Lung (tissue), 12 donors: ENCODE data around the gene ACIN1. TPM values are rescaled to one million over a fixed set of nuclear protein-coding genes. Genes with fewer than 3 reads are reported as not detected.

Source experiments
- ATAC-seq: fragments of 200-7000 bp; cut with Tn5 transposase; one replicate; pipeline ENCODE4 v1.9.1; 2020; ENCODE audit warnings: moderate number of reproducible peaks; ENCODE audit not compliant: insufficient read depth, low FRiP score
- DNase-seq, 3 donors: peaks; one replicate each; pipeline ENCODE4 v3.0.0-alpha.2; 2013 to 2017
- H3K27ac ChIP-seq, 2 donors: one replicate each; pipeline ENCODE4 v1.5.1; 2013; ENCODE audit warnings: mild to moderate bottlenecking in 2 of 2, moderate library complexity in 2 of 2, control low read depth in 1 of 2, inconsistent platforms in 1 of 2, low read depth in 1 of 2, low read length in 1 of 2
- H3K27me3 ChIP-seq, 3 donors: one replicate each; pipeline ENCODE4 v1.5.1; 2013; ENCODE audit warnings: low read length in 2 of 3; ENCODE audit not compliant: control insufficient read depth in 3 of 3, insufficient read depth in 3 of 3
- H3K36me3 ChIP-seq, 4 donors: one replicate each; pipeline ENCODE4 v1.5.1; 2013; ENCODE audit warnings: low read length in 4 of 4, mild to moderate bottlenecking in 1 of 4, moderate library complexity in 1 of 4; ENCODE audit not compliant: control insufficient read depth in 4 of 4, insufficient read depth in 4 of 4
- H3K4me1 ChIP-seq, 5 donors: one replicate each; pipeline ENCODE4 v1.5.1; 2013; ENCODE audit warnings: low read length in 5 of 5, mild to moderate bottlenecking in 2 of 5, moderate library complexity in 1 of 5; ENCODE audit not compliant: control insufficient read depth in 5 of 5, insufficient read depth in 5 of 5
- H3K4me3 ChIP-seq: one replicate; pipeline ENCODE4 v1.5.1; 2013; ENCODE audit warnings: mild to moderate bottlenecking, control low read depth, moderate library complexity
- H3K9ac ChIP-seq, 2 donors: one replicate each; pipeline ENCODE4 v1.5.1; 2013; ENCODE audit warnings: low read length in 2 of 2, control low read depth in 1 of 2; ENCODE audit not compliant: insufficient read depth in 1 of 2
- H3K9me3 ChIP-seq, 4 donors: one replicate each; pipeline ENCODE4 v1.5.1; 2013; ENCODE audit warnings: low read length in 3 of 4, mild to moderate bottlenecking in 1 of 4, moderate library complexity in 1 of 4; ENCODE audit not compliant: control insufficient read depth in 4 of 4, insufficient read depth in 3 of 4
- WGBS, 2 donors: extraction: QIAGEN DNeasy Blood & Tissue Kit; methylation state at CpG; one replicate each; pipeline ENCODE4 v1.1.7; 2013; 5-methylcytosine and 5-hydroxymethylcytosine counted together
- polyA plus RNA-seq, 2 donors: library from polyadenylated mRNA; stranded (reverse); fragments of 200-250 nt; gene quantifications; one replicate each; pipeline ENCODE4 v1.2.1, GENCODE V29; 2013
- total RNA-seq, 2 donors: library from RNA; depleted of rRNA in 1 of 2; stranded (reverse); fragments of >200 nt in 1 of 2; gene quantifications; one replicate each; pipeline ENCODE4 v1.2.1, GENCODE V29; 2014 to 2021
- TF ChIP-seq, protein P1 (sequence below): IDR thresholded peaks from 2 replicates; pipeline ENCODE4 v1.5.1; 2012; ENCODE audit warnings: mild to moderate bottlenecking; ENCODE audit errors: control extremely low read depth, extremely low read depth
- donor health status: control.
- donor health status: control.
- donor health status: Bipolar disorder and iron deficiency.
- donor health status: healthy.
- donor health status: DM: yes; HTN: yes; CAD: no.

Gene ACIN1
- total and polyA plus RNA-seq, 4 donors = 76.3 to 154 (median 115) TPM

DNA sequence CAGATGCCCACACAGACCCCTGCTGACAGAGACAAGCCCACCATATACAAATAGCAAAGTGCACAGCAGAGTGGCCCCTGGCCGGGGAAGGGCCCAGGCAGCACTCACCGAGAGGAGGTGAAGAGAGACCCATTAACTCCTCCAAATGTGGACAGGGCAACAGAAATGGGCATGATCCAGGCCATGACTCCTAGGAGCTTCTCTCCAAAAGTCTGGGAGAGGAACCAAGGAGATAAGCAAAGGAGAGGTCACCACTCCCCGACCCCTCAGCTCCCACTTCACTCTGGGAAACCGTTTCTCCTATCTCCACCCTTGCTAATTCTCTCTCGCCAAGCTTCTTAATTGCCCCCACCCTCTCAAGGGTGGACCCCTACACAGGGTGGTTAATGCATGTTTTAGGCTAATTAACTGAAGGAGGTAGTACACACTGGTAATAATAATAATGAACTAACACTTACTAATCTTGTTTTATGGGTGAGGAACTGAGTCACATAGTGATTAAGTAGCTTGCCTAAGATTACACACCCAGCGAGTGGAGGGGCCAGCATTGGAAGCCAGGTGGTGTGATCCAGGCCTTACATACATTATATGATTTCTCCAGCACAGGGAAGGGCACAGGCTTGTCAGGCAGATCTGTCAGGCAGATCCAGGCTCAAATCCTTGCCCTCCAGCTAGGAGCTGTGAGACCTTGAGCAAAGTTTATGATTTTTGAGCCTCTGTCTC lies 43.0 kb upstream of the ACIN1 start:
- no peak for ATAC-seq
- Histone ChIP-seq H3K9ac (no peak overlapping the region), H3K27me3 (no peaks in the 10 kb centered on the region), H3K27ac (peak overlapping the region in 1 of 2 donors; percentile 63), H3K9me3 (no peaks in the 10 kb centered on the region), H3K4me3 (no peak overlapping the region), H3K36me3 (peaks cover 0 to 43% (median 21%) of the 10 kb centered on the region in 4 donors), H3K4me1 (peaks cover 0 to 7% (median 4%) of the 10 kb centered on the region in 5 donors)
- TF ChIP-seq, protein P1, sequence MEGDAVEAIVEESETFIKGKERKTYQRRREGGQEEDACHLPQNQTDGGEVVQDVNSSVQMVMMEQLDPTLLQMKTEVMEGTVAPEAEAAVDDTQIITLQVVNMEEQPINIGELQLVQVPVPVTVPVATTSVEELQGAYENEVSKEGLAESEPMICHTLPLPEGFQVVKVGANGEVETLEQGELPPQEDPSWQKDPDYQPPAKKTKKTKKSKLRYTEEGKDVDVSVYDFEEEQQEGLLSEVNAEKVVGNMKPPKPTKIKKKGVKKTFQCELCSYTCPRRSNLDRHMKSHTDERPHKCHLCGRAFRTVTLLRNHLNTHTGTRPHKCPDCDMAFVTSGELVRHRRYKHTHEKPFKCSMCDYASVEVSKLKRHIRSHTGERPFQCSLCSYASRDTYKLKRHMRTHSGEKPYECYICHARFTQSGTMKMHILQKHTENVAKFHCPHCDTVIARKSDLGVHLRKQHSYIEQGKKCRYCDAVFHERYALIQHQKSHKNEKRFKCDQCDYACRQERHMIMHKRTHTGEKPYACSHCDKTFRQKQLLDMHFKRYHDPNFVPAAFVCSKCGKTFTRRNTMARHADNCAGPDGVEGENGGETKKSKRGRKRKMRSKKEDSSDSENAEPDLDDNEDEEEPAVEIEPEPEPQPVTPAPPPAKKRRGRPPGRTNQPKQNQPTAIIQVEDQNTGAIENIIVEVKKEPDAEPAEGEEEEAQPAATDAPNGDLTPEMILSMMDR = no peak
- DNase-seq = no peak
- WGBS, 2 donors = 80 to 89% methylated on average over 6 of the region's 6 CpGs

DNA sequence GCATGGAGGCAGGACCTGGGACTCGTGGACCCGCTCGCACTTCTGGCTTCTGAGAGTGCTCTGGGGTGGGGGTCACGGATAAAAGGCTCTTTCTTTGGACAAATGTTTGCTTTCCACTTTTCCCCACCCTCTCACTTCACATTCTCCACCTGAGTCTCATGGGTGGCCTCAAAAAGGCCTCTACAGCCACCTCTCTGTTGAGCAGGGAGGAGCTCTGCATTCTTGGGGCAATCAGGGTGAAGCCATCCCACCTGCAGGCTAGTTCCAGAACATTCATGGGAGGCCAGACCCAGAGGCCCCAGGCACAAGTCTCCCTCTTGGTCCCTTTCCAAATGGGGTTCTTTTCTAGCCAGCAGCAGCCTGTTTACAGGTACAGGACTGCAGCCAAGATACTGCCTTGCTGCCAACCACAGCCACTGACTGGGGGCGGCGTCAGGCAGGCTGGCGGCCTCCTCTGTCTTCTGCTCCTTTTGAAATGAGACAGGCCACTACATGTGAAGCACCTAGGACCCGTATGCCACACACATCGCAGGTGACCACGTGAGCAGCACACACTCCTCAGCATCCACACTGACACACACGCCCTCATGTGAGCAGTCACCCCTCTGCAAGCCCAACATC lies 42.4 kb upstream of the ACIN1 start:
- peak; percentile 37 to 69 (median 51) for DNase-seq
- Histone ChIP-seq H3K9ac (no peak overlapping the region), H3K27me3 (no peaks in the 10 kb centered on the region), H3K36me3 (peaks cover 0 to 37% (median 19%) of the 10 kb centered on the region in 4 donors), H3K4me3 (no peak overlapping the region), H3K4me1 (peaks cover 0 to 6% (median 1%) of the 10 kb centered on the region in 5 donors), H3K27ac (peak overlapping the region in 1 of 2 donors; percentile 63), H3K9me3 (no peaks in the 10 kb centered on the region)
- whole genome bisulfite sequencing, 2 donors = 71 to 93% methylated on average over 11 of the region's 11 CpGs
- TF ChIP-seq, protein P1 = no peak
- no peak for ATAC-seq

DNA sequence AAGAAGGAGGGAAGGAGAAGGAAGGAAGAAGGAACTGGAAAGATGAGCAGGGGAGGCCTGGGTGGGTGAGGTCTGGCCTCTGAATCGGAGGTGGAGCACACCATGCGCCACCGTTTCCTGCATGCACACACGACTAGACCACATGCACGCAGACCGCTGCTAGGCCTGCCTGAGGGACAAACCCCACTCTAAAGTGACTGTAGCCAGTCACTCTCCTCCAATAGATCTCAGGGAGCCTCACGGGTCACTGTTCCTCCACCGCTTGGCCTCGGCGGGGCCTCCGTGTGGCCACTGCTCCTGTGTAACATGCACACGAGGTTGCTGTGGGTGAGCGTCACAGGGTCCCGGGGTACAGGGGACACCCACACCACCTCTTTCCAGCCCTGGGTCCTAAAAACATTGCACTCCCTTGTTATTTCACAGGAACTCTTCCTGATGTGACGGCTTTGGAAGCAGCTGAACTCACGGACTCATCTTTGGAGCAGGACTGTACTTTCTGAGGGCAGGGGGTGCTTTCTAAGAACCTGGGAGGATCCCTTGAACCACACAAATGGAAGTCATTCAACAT lies 41.7 kb upstream of the ACIN1 start:
- DNase-seq = no peak
- no peak overlapping the region for H3K27ac ChIP-seq
- peaks cover 0 to 40% (median 19%) of the 10 kb centered on the region in 4 donors for H3K36me3 ChIP-seq

More for the DNA sequence above, 41.7 kb upstream of the ACIN1 start:
- no peak for ATAC-seq
- H3K4me3 ChIP-seq = no peak overlapping the region
- no peaks in the 10 kb centered on the region for H3K27me3 ChIP-seq
- no peak overlapping the region for H3K9ac ChIP-seq
- TF ChIP-seq, protein P1 = no peak
- H3K4me1 ChIP-seq = peaks cover 0 to 6% (median 0%) of the 10 kb centered on the region in 5 donors
- 85 to 87% methylated on average over 16 of the region's 16 CpGs for WGBS, 2 donors
- no peaks in the 10 kb centered on the region for H3K9me3 ChIP-seq
